BJ (cell line): Measurements from ENCODE around the gene PSEN1. TPM values are rescaled to one million over a fixed set of nuclear protein-coding genes. Genes with fewer than 3 reads are reported as not detected.

ENCODE experiments used
- CTCF ChIA-PET: fragments of 350-600 bp; formaldehyde crosslinking; extraction: SDS; loops from one replicate; lab custom pipeline; 2021; ENCODE audit warnings: antibody characterized with exemption, inconsistent platforms; lab: Yijun Ruan, JAX
- POLR2A ChIA-PET: fragments of 300-600 bp; sonication (Branson Sonifier 250); formaldehyde crosslinking; extraction: SDS; loops from one replicate; lab custom pipeline; 2021; ENCODE audit warnings: antibody characterized with exemption; lab: Charles Lee
- DNase-seq: peaks from one replicate; pipeline ENCODE4 v3.0.0-alpha.2; 2011; ENCODE audit warnings: low read depth
- H3K27me3 ChIP-seq: 2 replicates; pipeline ENCODE4 v1.6.0; 2011; ENCODE audit warnings: low read length; ENCODE audit not compliant: control insufficient read depth, insufficient read depth
- H3K36me3 ChIP-seq: 2 replicates; pipeline ENCODE4 v1.5.1; 2011; ENCODE audit warnings: low read length; ENCODE audit not compliant: control insufficient read depth, insufficient read depth
- H3K4me3 ChIP-seq: 2 replicates; pipeline ENCODE4 v1.5.1; 2011; ENCODE audit warnings: low read depth, mild to moderate bottlenecking, control low read depth, low read length
- CTCF ChIP-seq: IDR thresholded peaks from 2 replicates; pipeline ENCODE4 v1.5.1; 2011; ENCODE audit warnings: low read depth, mild to moderate bottlenecking, control low read depth, inconsistent platforms, low read length, moderate library complexity; ENCODE audit not compliant: insufficient read depth
- polyA plus RNA-seq: library from polyadenylated mRNA; depleted of rRNA; stranded (reverse); fragments of >200 nt; gene quantifications from 2 replicates; pipeline ENCODE4 v1.2.3, GENCODE V29; 2011

Gene PSEN1
- polyA plus RNA-seq, 1 experiment = 15.8 TPM

GRCh38 chr14:73230051-73230450, 93.7 kb downstream of the PSEN1 start:
- no peak for TF ChIP-seq CTCF
- ChIA-PET POLR2A (no interaction called here), CTCF (no interaction called here)
- Histone ChIP-seq H3K4me3 (no peak overlapping the region), H3K36me3 (peaks cover 1% of the 10 kb centered on the region; the same call in 1 of the 2 replicates), H3K27me3 (peaks cover 9% of the 10 kb centered on the region)
- no peak for DNase-seq

- CTCF ChIA-PET = interaction anchor here (0.6 to 1.9 kb wide), 5 partner anchors 10 to 239 kb away, joined by 3 to 7 read pairs (median 3); no protein-coding TSS in a partner anchor
Observed at GRCh38 chr14:73231981-73232851, 95.9 kb downstream of the PSEN1 start.

GRCh38 chr14:73232984-73233383, 96.7 kb downstream of the PSEN1 start:
- no peaks in the 10 kb centered on the region for H3K36me3 ChIP-seq

More at GRCh38 chr14:73231981-73232851, 95.9 kb downstream of the PSEN1 start:
- no peak for TF ChIP-seq CTCF
- DNase-seq = no peak
- POLR2A ChIA-PET = no interaction called here
- Histone ChIP-seq H3K27me3 (peaks cover 23% of the 10 kb centered on the region), H3K4me3 (no peak overlapping the region), H3K36me3 (no peaks in the 10 kb centered on the region)

GRCh38 chr14:73233564-73233963, 97.3 kb downstream of the PSEN1 start:
- TF ChIP-seq CTCF = no peak
- no peak overlapping the region for H3K4me3 ChIP-seq
- H3K36me3 ChIP-seq = no peaks in the 10 kb centered on the region
- ChIA-PET POLR2A (no interaction called here), CTCF (no interaction called here)
- DNase-seq = no peak
- H3K27me3 ChIP-seq = peaks cover 28% of the 10 kb centered on the region

More at GRCh38 chr14:73232984-73233383, 96.7 kb downstream of the PSEN1 start:
- CTCF ChIA-PET = interaction anchor here (0.7 to 1.9 kb wide), 3 partner anchors 10 to 16 kb away, joined by 3 to 7 read pairs (median 3); no protein-coding TSS in a partner anchor
- no peak for DNase-seq
- TF ChIP-seq CTCF = no peak
- no peak overlapping the region for H3K4me3 ChIP-seq
- peaks cover 25% of the 10 kb centered on the region for H3K27me3 ChIP-seq
- POLR2A ChIA-PET = no interaction called here

- peaks cover 29% of the 10 kb centered on the region for H3K27me3 ChIP-seq
- DNase-seq = no peak
- no peak for TF ChIP-seq CTCF
- no peaks in the 10 kb centered on the region for H3K36me3 ChIP-seq
- H3K4me3 ChIP-seq = no peak overlapping the region
- CTCF ChIA-PET = no interaction called here
- POLR2A ChIA-PET = no interaction called here
Observed at GRCh38 chr14:73234029-73234428, 97.7 kb downstream of the PSEN1 start.
